Hematopoietic multipotent progenitor cell (in vitro differentiated cells): ENCODE data around the gene UBASH3A. TPM values are rescaled to one million over a fixed set of nuclear protein-coding genes. Genes with fewer than 3 reads are reported as not detected.

Source experiments
- DNase-seq, 3 donors: peaks; one replicate each; pipeline ENCODE4 v3.0.0-alpha.2; 2011 to 2015; ENCODE audit warnings: low read depth in 2 of 3, low spot score in 2 of 3
- total RNA-seq: library from RNA; depleted of rRNA; stranded (reverse); fragments of >200 nt; gene quantifications from one replicate; pipeline ENCODE4 v1.2.3, GENCODE V29; 2012

The UBASH3A gene
- total RNA-seq, 1 donor = 1.6 TPM

DNA sequence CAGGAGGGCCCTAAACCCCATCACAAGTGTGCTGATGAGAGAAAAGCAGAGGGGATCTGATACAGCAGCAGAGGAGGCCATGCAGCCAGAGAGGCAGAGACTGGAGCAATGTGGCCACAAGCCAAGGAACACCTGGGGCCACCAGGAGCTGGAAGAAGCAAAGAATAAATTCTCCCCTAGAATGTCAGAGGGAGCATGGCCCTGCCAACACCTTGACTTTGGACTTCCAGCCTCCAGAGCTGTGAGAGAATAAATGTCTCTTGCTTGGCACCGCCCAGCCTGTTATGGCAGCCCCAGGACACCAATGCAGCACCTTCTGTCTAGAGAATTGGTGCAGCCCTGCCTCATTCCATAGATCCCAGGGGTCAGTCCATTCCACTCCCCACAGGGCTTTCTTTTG, 25.3 kb downstream of the UBASH3A start:
- DNase-seq = no peak

- no peak for DNase-seq
These were observed 26.2 kb downstream of the UBASH3A start for GRCh38 chr21:42429856-42430255.

DNA sequence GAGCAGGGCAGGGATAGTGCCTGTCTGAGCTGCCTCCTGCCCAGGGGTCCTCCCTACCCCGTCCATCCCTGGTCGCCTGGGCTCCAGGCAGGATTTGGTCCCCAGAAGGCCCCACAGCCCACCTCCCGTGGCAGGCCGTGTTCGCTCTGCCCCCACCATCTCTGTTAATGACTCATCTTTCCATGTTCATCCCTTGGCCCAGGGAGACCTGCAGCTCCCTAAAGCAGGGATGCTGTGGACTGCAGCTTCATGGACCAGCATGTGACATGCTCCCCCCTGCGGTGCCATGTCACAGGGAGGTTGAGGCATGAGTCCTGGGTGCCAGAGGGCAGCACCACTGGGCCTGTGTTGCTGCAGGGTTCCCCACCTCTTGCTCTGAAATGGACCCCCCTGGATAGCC, 26.8 kb downstream of the UBASH3A start:
- no peak for DNase-seq

DNA sequence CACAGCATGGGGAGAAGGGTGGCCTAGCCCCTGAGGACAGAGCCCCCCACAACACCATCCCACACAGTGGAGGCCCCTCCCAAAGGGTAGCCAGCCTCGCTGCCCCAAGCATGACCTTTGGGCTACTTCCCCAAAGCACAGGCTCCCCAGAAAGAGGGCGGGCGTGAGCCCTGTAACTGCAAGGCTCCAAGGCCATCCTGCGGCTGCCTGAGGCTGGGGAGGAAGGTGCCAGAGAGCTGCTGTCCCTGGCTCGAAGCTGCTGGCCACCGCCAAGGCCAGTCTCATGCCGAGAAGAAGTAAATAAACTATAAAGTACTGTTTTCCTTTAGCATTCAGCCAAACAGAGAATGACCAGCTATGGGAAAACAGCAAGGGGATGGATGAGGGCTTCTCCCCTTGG, 27.5 kb downstream of the UBASH3A start:
- DNase-seq = no peak

GRCh38 chr21:42432695-42433094, 29.0 kb downstream of the UBASH3A start:
- DNase-seq = no peak

GRCh38 chr21:42433946-42434551, 30.3 kb downstream of the UBASH3A start:
- DNase-seq = no peak

DNA sequence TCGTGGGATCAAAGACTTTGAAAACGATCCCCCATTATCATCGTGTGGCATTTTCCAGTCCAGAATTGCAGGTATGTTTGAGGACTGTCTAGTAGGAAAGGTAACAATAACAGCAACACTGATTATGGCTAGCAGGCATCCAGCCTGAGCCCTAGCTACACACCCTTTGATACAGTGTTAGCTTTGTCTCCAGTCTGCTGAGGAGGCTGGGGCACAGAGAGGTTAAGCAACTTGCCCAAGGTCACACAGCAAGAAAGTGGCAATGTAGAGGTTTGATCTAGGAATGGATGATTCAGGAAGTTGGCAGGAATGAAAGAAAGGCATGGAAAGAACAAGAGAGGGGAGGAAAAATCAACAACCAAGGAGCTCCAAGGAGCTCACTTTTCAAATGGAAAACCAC, 31.2 kb downstream of the UBASH3A start:
- no peak for DNase-seq

DNA sequence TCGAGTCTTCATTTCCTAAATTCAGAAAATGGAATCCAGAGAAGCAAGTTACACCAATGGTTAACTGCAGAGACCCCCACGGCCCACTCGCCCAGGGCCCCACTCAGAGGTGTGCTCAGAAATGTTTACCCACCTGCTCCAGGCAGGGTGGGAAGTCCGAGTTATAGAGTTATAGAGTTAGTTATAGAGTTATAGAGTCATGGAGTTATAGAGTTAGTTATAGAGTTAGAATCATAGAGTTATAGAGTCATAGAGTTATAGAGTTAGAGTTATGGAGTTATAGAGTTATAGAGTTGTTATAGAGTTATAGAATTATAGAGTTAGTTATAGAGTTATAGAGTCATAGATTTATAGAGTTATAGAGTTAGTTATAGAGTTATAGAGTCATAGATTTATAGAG, 31.7 kb downstream of the UBASH3A start:
- DNase-seq = no peak

- DNase-seq = no peak
These were observed 32.1 kb downstream of the UBASH3A start for GRCh38 chr21:42435833-42436232.

GRCh38 chr21:42436914-42437313, 33.2 kb downstream of the UBASH3A start:
- DNase-seq = no peak

- no peak for DNase-seq
These were observed 34.1 kb downstream of the UBASH3A start for GRCh38 chr21:42437786-42438185.

GRCh38 chr21:42438316-42439205, 34.9 kb downstream of the UBASH3A start:
- no peak for DNase-seq

- DNase-seq = no peak
These were observed 35.8 kb downstream of the UBASH3A start for GRCh38 chr21:42439284-42440186.

GRCh38 chr21:42440187-42440792, 36.6 kb downstream of the UBASH3A start:
- DNase-seq = no peak

DNA sequence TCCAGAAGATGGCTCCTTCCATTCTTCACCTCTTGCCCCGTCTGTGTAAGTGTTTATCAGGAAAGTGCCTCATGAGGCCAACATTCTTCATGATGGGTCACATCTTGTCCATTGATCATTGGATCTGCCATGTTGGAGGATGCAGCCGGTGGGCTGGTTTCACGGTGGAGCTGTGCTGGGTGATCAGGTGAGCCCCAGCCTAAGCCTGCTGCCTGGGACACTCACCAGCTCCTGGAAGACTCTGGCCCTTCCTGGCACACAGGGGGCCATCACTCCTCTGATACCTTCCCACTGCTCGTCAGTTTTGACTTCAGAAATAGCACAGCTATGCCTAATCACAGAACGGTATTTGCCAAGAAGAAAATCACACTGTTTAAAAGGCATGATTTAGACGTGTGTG, 38.3 kb downstream of the UBASH3A start:
- no peak for DNase-seq

DNA sequence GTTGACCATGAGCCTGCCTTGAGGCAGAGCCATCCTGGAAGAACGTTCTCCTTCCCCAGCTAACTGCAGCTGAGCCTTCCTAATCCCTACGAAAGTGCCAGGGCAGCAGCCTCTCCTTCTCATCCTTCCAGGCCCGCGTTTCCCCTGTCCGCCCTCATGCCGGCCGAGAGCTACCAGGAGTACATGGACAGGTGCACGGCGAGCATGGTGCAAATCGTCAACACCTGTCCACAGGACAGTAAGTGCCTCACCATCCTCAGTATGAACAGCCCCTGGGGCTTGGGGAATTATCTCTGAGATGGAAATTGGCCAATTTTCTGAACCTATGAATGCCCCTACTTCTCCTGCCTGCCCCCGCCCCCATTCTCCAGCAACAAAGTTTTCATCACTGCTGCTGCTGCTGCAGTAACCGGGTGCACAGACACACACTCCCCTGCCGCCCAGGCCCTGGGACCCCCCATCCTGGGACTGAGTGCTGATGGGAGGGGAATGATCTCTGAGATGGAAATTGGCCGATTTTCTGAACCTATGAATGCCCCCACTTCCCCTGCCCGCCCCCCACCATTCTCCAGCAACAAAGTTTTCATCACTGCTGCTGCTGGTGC, 39.6 kb downstream of the UBASH3A start:
- DNase-seq = no peak

- no peak for DNase-seq
These were observed 40.4 kb downstream of the UBASH3A start for GRCh38 chr21:42443876-42444744.

- no peak for DNase-seq
These were observed 41.0 kb downstream of the UBASH3A start for GRCh38 chr21:42444745-42445059.

GRCh38 chr21:42445311-42445710, 41.6 kb downstream of the UBASH3A start:
- DNase-seq = no peak

- no peak for DNase-seq
These were observed 42.8 kb downstream of the UBASH3A start for GRCh38 chr21:42446531-42446930.
